ENCODE data around the gene MRAS. TPM values are rescaled to one million over a fixed set of nuclear protein-coding genes. Genes with fewer than 3 reads are reported as not detected.

Gene MRAS
- total RNA-seq, 2 donors from 2014 or later, result 174 to 288 TPM

- TF ChIP-seq CTCF (IDR thresholded peaks at IDR 0.05), result no peak
- no peaks in the 10 kb centered on the region for H3K27me3 ChIP-seq
- peaks cover 0 to 18% of the 10 kb centered on the region in 2 donors for H3K9me3 ChIP-seq
- H3K27ac ChIP-seq, result no peak overlapping the region
- H3K4me1 ChIP-seq, result no peaks in the 10 kb centered on the region
- no peaks in the 10 kb centered on the region for H3K36me3 ChIP-seq
- DNase-seq (ENCODE audit: low spot score), result no peak
- H3K4me3 ChIP-seq, result no peak overlapping the region
These were observed 37.9 kb upstream of the MRAS start for GRCh38 chr3:138310494-138310893.

GRCh38 chr3:138314751-138315150, 33.6 kb upstream of the MRAS start:
- no peaks in the 10 kb centered on the region for H3K36me3 ChIP-seq
- H3K4me1 ChIP-seq, result no peaks in the 10 kb centered on the region
- TF ChIP-seq CTCF (IDR thresholded peaks at IDR 0.05), result no peak
- DNase-seq (ENCODE audit: low spot score), result no peak
- no peak overlapping the region for H3K4me3 ChIP-seq
- no peaks in the 10 kb centered on the region for H3K27me3 ChIP-seq
- H3K9me3 ChIP-seq, result peaks cover 0 to 2% of the 10 kb centered on the region in 2 donors
- no peak overlapping the region for H3K27ac ChIP-seq

GRCh38 chr3:138317687-138318086, 30.7 kb upstream of the MRAS start:
- Histone ChIP-seq H3K9me3 (no peaks in the 10 kb centered on the region), H3K4me3 (no peak overlapping the region), H3K27ac (no peak overlapping the region), H3K36me3 (no peaks in the 10 kb centered on the region), H3K4me1 (no peaks in the 10 kb centered on the region), H3K27me3 (no peaks in the 10 kb centered on the region)
- no peak for TF ChIP-seq CTCF (IDR thresholded peaks at IDR 0.05)
- no peak for DNase-seq (ENCODE audit: low spot score)

- no peaks in the 10 kb centered on the region for H3K27me3 ChIP-seq
- no peaks in the 10 kb centered on the region for H3K9me3 ChIP-seq
- no peak for DNase-seq (ENCODE audit: low spot score)
- no peak overlapping the region for H3K27ac ChIP-seq
- no peak overlapping the region for H3K4me3 ChIP-seq
- no peak for TF ChIP-seq CTCF (IDR thresholded peaks at IDR 0.05)
- H3K4me1 ChIP-seq, result peaks cover 0 to 7% of the 10 kb centered on the region in 2 donors
- H3K36me3 ChIP-seq, result no peaks in the 10 kb centered on the region
These were observed 24.4 kb upstream of the MRAS start for GRCh38 chr3:138323971-138324370.

GRCh38 chr3:138325990-138326389, 22.4 kb upstream of the MRAS start:
- no peaks in the 10 kb centered on the region for H3K27me3 ChIP-seq
- no peak overlapping the region for H3K27ac ChIP-seq
- no peaks in the 10 kb centered on the region for H3K9me3 ChIP-seq
- peaks cover 0 to 18% of the 10 kb centered on the region in 2 donors for H3K4me1 ChIP-seq
- no peak overlapping the region for H3K4me3 ChIP-seq
- no peaks in the 10 kb centered on the region for H3K36me3 ChIP-seq
- no peak for DNase-seq (ENCODE audit: low spot score)
- no peak for TF ChIP-seq CTCF (IDR thresholded peaks at IDR 0.05)

GRCh38 chr3:138326866-138327595, 21.3 kb upstream of the MRAS start:
- H3K36me3 ChIP-seq, result no peaks in the 10 kb centered on the region
- H3K27me3 ChIP-seq, result no peaks in the 10 kb centered on the region
- no peak overlapping the region for H3K4me3 ChIP-seq
- H3K9me3 ChIP-seq, result no peaks in the 10 kb centered on the region
- TF ChIP-seq CTCF (IDR thresholded peaks at IDR 0.05), result no peak
- H3K4me1 ChIP-seq, result peaks cover 0 to 18% of the 10 kb centered on the region in 2 donors
- H3K27ac ChIP-seq, result no peak overlapping the region
- DNase-seq (ENCODE audit: low spot score), result no peak
